D341Med (cell line): ENCODE data around the gene BCORL1.

Experiments used
- DNase-seq: peaks from one replicate; pipeline ENCODE4 v3.0.0; 2012; ENCODE audit warnings: low spot score

The BCORL1 gene

GRCh38 chrX:130093271-130093670 lies 110.8 kb downstream of the BCORL1 start:
- DNase-seq = no peak

GRCh38 chrX:130094696-130095095 lies 112.3 kb downstream of the BCORL1 start:
- DNase-seq = no peak

- no peak for DNase-seq
Measured at GRCh38 chrX:130095249-130096030, 113.0 kb downstream of the BCORL1 start.

GRCh38 chrX:130097507-130098209 lies 115.2 kb downstream of the BCORL1 start:
- no peak for DNase-seq

- no peak for DNase-seq
Measured at GRCh38 chrX:130098210-130098552, 115.7 kb downstream of the BCORL1 start.

- no peak for DNase-seq
Measured at GRCh38 chrX:130100180-130100579, 117.7 kb downstream of the BCORL1 start.

GRCh38 chrX:130103605-130104004 lies 121.2 kb downstream of the BCORL1 start:
- no peak for DNase-seq

- DNase-seq = no peak
Measured at GRCh38 chrX:130105244-130105643, 122.8 kb downstream of the BCORL1 start.

GRCh38 chrX:130106071-130106470 lies 123.6 kb downstream of the BCORL1 start:
- no peak for DNase-seq
